ENCODE measurements around the gene TBC1D22A.

DNA sequence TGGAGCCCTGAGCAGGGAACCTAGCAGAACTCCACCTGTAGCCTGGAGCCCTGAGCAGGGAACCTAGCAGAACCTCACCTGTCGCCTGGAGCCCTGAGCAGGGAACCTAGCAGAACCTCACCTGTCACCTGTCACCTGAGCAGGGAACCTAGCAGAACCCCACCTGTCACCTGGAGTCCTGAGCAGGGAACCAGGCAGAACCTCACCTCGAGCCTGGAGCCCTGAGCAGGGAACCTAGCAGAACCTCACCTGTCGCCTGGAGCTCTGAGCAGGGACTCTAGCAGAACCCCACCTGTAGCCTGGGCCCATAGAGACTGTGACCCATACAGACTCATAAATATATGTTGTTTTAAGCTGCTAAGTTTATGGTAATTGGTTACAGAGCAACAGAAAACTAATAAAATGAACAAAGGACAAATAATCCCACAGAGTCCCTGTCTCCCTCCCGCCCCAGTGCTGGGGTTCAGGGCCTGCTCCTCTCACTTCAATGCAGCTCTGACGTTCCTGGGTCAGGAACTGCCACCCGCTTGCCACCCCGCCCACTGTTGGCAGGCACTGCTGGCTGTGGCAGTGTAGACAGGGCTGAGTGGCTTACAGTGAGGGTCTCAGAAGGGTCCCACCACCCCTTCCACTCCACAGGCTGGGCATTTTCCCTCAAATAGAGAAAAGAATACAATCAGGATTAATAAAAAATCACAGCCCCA is 259.1 kb downstream of the TBC1D22A start:
- TF ChIP-seq, protein P1, sequence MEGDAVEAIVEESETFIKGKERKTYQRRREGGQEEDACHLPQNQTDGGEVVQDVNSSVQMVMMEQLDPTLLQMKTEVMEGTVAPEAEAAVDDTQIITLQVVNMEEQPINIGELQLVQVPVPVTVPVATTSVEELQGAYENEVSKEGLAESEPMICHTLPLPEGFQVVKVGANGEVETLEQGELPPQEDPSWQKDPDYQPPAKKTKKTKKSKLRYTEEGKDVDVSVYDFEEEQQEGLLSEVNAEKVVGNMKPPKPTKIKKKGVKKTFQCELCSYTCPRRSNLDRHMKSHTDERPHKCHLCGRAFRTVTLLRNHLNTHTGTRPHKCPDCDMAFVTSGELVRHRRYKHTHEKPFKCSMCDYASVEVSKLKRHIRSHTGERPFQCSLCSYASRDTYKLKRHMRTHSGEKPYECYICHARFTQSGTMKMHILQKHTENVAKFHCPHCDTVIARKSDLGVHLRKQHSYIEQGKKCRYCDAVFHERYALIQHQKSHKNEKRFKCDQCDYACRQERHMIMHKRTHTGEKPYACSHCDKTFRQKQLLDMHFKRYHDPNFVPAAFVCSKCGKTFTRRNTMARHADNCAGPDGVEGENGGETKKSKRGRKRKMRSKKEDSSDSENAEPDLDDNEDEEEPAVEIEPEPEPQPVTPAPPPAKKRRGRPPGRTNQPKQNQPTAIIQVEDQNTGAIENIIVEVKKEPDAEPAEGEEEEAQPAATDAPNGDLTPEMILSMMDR (IDR thresholded peaks at IDR 0.05) = no peak
- TF ChIP-seq POLR2A (IDR thresholded peaks at IDR 0.05) = no peak

All from Peyer's patch (tissue), 4 donors.